ENCODE data around the gene UCK1. TPM values are rescaled to one million over a fixed set of nuclear protein-coding genes. Genes with fewer than 3 reads are reported as not detected.
A peak's percentile ranks its signal among the peaks of the same experiment; 100 is the strongest.
"Not testable (repeated sequence)": the region's sequence is repeated elsewhere in the genome, so short reads cannot be mapped to it uniquely, and the experiment has no call there.

Gene UCK1
- total RNA-seq, 1 experiment from 2014 or later: 34.0 TPM

DNA sequence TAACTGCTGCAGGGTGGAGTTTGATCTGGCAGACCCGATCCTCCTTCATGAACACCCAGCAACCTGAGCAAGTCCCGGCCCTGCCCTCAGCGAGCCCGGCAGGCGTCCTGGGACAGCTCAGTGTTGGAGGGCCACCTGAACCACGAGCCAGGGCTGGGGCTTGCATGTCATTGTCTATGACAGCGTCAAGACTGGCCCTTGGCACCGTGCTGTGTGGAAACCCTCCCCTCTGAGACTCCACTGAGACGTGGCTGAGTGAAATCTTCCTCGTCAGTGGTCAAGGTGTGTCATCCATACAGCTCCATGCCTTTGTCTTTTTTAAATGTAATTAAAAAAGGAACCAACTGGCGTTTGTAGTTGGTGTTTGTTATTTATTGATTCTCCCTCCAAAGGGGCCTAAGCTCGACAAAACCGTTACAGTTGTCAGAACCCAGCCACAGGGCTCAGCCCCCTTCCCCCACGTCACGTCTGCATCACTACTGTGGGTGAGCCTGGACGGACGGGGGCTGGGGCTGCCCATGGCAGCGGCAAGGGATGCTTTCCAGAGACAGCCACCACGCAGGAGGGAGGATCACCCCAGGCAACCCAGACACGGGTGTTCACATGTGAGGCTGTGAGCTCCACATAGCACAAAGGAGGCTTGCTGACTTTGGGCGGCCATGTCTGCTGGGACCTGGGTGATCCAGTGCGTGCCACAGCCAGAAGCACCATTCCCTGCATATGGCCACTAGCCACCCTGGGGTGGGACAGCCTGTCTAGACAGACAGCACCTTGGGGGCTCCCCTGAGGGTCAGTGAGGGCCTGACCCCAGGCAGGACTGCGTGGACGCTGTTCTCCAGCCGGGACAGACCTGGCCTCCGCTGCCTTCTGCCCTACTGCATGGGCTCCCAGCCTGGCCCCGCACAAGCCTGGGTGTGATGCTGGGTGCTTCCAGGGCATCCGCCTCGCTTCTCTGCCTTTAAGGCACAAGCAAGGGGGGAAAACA is 7.3 kb downstream of the UCK1 start:
- DNase-seq (ENCODE audit: low spot score): no peak

DNA sequence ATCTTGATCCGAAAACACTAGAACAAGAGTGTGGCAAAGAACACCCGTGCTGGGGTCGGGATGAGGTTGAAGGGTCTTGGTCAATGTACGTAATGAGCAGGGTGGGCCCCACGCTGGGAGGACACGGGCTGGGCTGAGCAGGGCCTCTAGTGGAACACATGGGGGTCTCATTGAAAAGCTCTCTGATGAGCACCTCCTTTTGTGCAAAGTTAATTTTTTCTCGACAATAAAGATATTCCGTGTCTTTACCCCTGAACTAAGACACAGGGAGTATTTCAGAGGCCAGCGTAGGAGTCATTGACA is 8.0 kb downstream of the UCK1 start:
- DNase-seq (ENCODE audit: low spot score): no peak

DNA sequence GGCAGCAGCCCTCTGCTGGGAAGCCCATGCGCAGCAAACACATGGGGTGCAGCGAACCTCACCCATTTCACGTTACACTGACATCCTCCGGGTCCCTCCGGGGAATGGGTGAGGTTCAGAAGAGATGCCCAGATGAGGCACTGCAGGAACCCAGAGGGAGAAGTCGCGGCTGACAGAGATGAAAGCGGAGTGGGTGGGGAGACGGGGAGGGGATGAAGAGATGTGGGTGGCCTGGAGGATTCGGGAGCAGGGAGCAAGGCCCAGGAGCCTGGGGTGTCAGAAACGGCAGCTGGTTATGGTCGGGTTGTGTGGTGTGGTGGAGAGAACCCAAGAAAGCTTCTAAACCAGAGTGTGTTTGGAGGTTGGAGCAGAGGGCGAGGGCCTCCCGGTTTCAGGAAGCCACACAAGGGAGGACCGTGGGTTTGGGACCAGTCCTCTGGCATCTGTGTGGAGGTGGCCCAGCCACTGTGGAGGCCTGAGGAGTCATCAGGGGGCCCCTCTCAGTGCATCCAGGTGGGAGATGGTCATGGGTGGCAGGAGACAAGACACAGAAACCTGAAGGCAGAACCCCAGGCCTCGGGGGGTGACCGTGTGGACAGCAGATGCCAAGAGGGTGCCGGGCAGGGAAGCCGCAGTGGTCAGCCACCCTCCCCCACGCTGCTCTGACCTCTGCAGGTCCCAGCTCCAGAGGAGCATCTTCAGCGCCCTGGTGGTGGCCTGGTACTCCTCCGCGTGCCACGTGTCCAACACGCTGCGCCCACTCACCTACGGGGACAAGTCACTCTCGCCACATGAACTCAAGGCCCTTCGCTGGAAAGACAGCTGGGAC is 8.6 kb downstream of the UCK1 start:
- DNase-seq (ENCODE audit: low spot score): no peak

DNA sequence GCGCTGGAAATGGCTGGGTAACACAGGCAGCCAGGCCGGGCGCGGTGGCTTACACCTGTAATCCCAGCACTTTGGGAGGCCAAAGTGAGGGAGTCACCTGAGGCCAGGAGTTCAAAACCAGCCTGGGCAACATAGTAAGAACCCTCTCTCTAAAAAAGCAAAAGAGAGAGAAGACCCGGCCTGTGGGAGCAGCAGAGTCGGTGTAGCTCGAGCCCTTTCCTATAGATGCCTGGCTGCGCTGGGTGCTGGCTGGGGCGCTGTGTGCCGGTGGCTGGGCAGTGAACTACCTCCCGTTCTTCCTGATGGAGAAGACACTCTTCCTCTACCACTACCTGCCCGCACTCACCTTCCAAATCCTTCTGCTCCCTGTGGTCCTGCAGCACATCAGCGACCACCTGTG is 9.2 kb downstream of the UCK1 start:
- DNase-seq (ENCODE audit: low spot score): no peak

DNA sequence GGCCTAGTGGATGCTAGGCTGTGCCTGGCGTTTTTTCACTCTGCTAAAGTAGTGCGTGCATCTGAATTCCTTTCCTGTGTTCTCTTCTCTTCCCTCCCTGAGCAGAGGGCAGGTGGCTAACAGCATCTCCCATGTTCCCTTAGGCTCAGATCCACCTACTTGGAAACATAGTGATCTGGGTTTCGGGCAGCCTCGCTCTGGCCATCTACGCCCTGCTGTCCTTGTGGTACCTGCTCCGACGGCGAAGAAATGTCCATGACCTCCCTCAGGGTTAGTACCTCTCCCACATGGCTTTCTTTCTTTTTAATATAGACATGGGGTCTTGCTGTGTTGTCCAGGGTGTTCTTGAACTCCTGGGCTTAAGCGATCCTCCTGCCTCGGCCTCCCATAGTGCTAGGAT is 9.9 kb downstream of the UCK1 start:
- DNase-seq (ENCODE audit: low spot score): no peak

DNA sequence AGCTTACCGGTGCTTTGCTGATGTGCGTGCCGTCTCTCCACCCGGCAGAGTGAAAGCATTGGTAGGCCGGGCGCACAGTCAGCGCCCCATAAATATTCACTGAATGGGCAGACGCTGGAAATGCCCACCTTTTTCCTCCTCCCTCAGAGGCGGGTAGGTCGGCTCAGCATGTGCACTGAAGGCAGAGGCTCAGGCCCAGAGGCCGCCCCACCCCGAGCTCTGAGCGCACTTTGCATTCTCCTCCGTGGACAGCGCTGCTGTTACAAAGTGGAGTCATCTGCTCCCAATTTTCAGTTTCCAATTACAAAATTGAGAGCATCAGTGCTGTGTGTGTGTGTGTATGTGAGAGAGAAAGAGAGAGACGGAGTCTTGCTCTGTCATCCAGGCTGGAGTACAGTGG is 10.6 kb downstream of the UCK1 start:
- DNase-seq (ENCODE audit: low spot score): no peak

DNA sequence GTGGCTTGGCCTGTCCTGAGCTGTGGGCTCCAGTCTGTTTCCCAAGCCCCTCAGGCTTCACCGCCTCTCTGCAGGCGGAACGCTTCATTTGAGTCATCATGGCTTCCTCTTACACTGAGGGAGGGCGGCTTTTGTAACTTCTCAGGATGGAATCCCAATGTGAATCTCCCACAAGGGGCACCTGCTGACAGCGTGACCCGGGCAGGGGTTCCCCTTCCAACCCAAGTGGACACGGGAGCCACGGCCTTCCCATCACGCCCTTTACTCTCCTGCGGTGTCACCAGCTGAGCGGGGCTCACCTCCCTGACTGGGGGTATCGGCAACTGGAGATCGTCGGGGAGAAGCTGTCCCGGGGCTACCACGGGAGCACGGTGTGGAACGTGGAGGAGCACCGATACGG is 12.5 kb downstream of the UCK1 start:
- no peak for DNase-seq (ENCODE audit: low spot score)

DNA sequence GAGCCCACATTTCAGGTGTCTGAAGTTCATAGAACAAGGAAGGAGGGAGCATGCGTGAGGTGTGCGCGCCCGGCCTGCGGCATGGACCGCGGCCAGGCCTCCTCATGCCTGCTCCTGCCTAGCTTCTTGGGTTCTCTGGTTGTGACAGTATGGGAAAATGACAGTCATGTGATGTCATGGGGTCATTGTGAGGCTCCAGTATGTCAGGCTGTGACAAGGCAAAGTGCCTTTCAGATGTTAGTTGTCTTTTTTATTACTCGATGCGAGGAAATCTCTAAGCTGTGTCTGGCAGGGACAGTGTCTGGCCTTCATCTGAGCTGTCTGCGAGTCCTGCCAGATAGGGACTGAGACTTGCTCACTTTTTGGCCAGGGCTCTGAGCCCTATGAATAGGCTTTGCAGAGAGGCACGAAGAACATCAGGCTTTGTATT is 13.3 kb downstream of the UCK1 start:
- DNase-seq (ENCODE audit: low spot score): no peak

DNA sequence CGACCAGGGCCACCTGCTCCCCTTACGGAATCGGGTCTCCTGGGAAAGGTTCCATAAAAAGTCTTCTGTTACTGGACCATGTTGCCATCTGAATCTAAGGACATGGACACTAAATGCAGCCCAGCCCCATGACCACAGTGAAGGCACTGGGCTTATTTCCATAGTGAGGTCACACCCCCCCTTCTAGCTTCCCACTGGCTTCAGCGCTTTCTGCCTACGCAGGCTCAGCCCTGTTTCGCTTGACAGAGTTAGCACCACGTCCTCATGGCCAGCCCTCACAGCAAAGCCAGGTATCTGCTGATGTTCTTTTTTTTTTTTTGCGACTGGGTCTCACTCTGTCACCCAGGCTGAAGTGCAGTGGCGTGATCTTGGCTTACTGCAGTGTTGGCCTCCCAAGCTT is 14.1 kb downstream of the UCK1 start:
- no peak for DNase-seq (ENCODE audit: low spot score)

DNA sequence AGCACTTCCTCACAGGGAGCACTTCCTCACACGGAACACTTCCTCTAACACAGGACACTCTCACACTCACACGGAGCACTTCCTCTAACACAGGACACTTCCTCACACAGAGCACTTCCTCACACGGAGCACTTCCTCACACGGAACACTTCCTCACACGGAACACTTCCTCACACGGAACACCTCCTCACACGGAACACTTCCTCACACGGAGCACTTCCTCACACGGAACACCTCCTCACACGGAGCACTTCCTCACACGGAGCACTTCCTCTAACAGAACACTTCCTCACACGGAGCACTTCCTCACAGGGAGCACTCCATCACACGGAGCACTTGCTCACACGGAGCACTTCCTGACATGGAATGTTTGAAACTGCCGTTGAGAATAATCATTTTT is 15.0 kb downstream of the UCK1 start:
- DNase-seq (ENCODE audit: low spot score): no peak

DNA sequence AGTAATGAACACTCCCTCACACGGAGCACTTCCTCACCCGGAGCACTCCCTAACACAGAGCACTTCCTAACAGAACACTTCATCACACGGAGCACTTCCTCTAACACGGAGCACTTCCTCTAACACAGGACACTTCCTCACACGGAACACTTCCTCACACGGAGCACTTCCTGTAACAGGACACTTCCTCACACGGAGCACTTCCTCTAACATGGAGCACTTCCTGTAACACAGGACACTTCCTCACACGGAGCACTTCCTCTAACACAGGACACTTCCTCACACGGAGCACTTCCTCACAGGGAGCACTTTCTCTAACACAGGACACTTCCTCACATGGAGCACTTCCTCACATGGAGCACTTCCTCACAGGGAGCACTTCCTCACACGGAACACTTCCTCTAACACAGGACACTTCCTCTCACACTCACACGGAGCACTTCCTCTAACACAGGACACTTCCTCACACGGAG is 15.5 kb downstream of the UCK1 start:
- DNase-seq (ENCODE audit: low spot score): not testable (repeated sequence)

DNA sequence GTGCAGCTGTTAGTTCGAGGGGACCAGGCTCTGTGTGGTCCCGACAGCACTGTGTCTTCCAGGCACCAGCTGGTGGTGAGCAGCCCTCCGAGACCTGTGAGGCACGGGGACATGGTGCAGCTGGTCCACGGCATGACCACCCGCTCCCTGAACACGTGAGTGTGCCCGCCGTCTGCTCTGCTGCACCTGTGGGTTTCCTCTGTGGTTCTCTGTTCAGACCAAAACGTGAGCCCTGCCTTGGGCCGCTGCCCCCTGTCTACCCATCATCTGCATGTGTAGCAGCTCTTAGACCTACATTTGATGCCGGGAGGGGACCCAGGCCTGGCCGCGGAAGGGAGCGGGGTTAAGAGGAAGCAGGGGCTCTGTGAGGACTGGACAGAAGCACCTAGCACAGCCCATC is 17.9 kb downstream of the UCK1 start:
- DNase-seq (ENCODE audit: low spot score): no peak

DNA sequence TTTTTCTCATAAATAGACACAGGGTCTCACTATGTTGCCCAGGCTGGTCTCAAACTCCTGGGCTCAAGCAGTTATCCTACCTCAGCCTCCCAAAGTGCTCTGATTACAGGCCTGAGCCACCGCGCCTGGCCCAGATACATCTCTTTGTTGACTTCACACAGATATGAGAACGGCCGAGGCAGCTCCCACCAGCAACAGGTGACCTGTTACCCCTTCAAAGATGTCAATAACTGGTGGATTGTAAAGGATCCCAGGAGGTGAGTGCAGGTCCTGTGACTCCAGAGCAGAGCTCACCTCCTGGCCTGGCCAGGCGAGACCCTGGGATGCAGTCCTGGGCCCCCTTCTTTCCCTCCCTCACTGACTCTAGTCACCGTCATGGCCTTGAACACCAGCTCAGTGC is 19.2 kb downstream of the UCK1 start:
- no peak for DNase-seq (ENCODE audit: low spot score)

DNA sequence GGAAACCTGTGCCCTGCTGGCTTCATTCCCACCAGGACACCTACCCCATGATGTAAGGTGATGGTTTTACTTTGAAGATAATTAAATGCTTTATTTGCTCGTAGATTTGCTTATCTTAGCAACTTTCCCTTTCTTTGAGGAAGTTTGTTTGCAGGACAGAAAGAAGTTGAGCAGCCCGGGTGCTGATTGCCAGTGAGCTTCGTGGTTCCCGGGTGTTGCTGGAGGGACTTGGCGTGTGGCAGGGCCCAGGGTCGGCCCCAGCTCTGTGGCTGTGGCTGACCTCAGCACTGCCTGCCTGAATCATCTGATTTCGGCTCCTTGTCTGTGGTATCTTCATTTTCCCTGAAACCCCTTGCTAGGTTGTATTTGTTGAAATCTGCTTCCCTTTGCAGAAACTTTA is 19.6 kb downstream of the UCK1 start:
- no peak for DNase-seq (ENCODE audit: low spot score)

DNA sequence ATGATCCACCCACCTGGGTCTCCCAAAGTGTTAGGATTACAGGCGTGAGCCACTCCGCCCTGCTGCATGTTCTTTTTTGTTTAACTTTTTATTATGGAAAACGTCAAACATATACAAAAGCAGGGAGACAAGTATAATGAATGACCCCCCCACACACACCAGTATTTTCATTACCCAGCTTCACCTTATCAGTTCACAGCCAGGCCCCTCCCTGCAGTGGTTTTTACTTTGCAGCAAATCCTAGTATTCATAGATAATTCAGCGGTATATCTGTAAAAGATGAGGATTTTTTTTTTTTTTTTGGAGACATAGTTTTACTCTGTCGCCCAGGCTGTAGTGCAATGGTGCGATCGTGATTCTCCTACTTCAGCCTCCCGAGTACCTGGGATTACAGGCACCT is 26.1 kb downstream of the UCK1 start:
- DNase-seq (ENCODE audit: low spot score): no peak

DNA sequence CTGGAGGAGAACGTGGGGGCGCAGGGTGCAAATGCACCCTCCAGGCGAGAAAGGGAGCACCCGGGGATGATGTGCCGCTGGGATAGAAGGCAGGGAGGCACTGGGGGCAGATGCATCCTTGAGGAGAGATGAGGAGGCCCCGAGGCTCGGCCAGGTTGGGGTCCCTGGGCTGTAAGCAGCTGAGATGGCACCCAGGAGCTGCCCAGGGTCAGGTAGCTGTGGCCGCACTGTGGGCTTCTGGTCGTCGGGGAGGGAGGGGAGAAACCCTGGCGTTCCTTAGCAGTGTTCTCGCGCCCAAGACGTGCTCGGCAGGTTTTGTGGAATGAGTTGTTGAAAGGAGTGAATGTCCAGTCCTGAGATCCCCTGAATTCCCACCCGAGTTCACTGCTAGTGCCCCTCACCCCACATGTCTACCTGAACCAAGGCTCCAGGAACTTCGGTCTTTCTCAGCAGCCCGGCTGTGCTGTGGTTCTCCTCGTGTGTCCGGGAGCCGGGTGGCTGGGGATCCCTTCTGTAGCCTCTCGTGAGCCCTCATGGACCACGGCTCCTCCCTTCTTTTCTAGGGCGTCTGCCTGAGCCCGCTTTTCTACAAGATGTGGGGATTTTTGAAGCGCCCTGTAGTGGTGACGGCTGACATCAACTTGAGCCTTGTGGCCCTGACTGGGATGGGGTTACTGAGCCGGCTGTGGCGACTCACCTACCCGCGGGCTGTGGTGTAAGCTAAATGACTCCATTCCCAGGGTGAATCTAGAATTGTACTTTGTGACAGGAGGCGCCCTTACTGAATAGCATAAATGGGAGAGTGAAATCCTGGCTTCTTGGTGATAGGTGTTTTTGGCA is 27.2 kb downstream of the UCK1 start:
- peak; percentile 44 for DNase-seq (ENCODE audit: low spot score)

DNA sequence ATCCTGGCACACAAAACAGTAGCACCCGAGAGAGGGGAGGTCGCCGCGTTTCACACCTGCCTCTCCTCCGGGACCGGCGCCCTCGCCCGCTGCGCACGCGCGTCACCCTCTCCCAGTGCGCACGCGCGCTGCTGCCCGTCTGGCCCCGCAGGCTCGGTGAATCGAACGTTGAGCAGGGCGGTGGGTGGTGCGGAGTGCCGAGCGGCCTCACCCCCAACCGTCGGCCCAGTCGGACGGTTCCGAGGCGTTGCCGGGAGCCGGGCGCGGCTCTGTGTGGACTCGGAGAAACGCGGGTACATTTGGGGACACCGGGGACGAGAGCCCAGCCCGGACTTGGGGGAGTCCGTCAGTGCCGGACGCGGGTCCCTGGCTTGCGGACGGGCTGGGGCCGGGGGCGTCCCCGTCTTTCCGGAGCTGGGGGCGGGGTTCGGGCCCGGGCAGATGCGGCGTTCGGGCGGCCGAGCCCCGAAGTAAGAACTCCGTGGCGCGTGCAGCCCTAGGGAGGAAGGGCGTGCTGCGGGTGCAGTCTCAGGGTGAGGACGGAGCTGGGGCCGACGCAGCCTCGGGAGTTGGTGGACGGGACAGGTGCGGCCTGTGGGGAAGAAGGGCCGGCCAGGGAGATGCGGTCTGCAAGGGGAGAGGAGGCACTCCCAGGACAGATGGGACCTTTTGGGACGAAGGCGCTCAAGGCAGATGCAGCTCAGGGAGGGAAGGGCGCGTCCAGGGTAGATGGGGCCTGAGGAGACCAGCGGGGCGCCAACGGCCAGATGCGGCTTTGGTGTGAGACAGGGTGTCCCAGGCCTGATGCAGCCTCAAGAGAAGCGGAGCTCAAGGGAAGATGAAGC is 28.1 kb downstream of the UCK1 start, which contains the start of gene POMT1:
Gene POMT1 (plus strand): TSS at position 138 of the 845 bp plus-strand sequence. CDS start 1,301 bp downstream, outside the sequence.
- DNase-seq (ENCODE audit: low spot score): peak; percentile 81

DNA sequence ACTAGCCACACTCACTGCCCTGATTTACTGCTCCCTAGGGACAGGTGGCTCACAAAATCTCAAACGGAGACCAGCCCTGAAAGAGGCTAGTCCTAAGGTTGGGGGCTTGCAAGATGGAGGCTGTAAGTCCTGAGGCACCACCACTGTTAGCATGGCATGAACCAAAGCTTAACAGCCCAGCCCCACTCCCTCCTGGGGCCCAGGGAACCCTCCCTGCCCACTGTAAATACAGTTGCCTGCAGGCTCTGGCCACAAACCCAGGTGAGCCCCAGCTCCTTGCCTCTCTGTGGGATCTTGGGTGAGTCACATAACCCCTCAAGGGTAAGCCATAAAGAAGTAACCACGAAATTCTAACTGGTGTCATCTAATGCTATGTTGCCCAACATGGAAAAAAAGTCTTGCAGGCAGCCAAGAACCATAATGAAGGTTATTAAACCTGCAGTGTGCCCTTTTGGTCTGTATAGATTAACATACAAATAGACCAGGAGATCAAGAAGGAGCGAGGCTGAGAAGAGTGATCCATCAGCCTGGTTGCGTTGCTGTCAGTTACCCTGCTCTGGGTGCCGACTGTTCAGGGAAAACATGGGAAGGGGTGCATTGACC is 30.0 kb downstream of the UCK1 start:
- peak; percentile 28 for DNase-seq (ENCODE audit: low spot score)

DNA sequence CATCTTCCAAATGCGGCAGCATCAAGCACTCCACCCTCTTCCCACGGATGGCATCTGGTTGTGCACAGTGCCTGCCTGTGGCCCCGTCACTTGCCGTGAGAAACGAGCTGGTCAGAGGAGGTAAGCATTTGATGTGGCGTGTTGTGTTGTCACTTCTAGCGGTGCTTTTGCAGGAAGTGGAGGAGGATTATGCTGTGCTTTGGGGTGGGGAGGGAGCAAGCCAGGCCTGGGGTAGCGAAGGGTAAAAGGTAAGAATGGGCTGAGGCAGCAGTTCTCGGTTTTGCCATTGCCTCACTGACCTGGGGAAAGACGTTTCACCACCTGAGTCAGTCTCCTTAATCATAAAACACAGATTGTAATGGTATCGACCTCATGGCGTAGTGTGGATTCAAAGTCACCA is 30.7 kb downstream of the UCK1 start:
- DNase-seq (ENCODE audit: low spot score): peak; percentile 16

DNA sequence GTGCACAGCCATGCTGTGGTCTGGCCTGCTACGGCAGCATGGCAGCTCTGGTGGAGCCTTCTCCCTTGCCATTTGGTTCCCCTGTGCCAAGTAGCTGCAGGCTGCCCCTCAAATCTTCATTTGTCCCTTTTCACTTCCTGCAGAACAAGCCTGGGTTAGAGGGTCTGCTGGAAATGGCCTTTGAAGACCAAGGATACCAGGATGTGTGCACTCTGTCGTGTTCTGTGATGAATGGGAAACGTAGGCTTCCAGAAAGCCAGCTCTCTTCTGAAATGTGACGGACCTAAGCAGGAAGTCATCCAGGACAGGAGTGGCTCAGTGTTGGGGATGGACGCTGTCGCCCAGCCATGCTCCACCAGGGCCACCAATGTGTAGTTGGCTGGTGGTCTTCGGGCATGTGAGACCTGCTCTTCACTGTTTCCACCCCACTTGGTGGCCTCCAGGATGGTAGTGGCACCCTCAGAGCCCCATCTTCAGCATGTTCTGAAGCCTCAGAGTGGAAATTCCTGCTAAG is 31.8 kb downstream of the UCK1 start:
- no peak for DNase-seq (ENCODE audit: low spot score)

Measured in HT-29 (cell line).